SW480 (cell line): ENCODE data around the gene ECPAS.
"Not testable (repeated sequence)": the region's sequence is repeated elsewhere in the genome, so short reads cannot be mapped to it uniquely, and the experiment has no call there.

Source experiments
- DNase-seq: peaks from one replicate; pipeline ENCODE4 v3.0.0-alpha.2; 2016; ENCODE audit warnings: low spot score

ECPAS gene

DNA sequence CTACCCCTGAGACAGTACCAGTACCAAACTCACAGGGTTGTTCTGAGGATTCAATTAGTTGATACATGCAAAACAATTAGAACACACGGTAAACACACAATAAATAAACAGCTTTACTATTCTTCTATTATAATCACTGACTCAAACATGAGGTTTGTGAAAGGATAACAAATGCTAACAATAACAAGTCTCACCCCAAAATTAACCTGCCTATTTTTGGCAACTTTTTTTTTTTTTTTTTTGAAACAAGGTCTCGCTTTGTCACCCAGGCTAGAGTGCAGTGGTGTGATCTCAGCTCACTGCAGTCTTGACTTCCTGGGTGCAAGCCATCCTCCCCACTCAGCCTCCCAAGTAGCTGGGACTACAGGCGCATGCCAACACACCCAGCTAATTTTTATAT, 6.5 kb downstream of the ECPAS start:
- DNase-seq, result no peak

DNA sequence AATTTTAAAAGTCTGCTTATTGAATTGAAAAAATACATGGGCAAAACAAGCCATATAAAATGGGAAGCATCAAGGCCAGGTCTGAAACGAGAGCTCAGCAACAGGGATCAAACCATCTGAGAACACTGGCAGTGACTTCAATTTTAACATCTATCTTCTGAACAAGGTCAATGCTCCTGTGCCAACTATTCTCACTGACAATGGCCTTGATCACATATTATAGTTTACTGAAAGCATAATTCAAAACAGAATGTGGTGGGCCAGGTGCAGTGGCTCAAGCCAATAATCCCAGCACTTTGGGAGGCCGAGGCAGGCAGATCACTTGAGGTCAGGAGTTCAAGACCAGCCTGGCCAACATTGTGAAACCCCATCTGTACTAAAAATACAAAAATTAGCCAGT, 9.0 kb downstream of the ECPAS start:
- no peak for DNase-seq

- no peak for DNase-seq
These were observed 9.8 kb downstream of the ECPAS start for GRCh38 chr9:111474385-111474784.

GRCh38 chr9:111467778-111468367, 16.3 kb downstream of the ECPAS start:
- DNase-seq, result no peak

DNA sequence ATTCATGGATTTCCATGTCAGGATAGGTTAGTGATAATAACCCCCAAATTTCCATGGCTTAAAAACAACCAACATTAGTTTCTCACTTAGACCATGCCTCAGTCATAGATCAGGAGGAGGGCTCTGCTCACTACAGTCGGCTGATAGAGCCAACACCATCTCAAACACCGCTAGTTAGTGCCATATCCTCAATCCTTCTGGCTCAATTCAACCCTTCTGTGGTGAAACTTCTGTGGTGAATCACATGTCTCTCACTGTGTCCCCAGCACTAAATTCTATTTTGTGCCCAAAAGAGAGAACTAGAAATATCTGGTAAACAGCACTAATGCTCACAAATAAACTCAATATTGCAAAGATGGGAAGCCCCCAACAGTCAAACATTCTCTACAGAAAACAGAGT, 21.1 kb downstream of the ECPAS start:
- no peak for DNase-seq

DNA sequence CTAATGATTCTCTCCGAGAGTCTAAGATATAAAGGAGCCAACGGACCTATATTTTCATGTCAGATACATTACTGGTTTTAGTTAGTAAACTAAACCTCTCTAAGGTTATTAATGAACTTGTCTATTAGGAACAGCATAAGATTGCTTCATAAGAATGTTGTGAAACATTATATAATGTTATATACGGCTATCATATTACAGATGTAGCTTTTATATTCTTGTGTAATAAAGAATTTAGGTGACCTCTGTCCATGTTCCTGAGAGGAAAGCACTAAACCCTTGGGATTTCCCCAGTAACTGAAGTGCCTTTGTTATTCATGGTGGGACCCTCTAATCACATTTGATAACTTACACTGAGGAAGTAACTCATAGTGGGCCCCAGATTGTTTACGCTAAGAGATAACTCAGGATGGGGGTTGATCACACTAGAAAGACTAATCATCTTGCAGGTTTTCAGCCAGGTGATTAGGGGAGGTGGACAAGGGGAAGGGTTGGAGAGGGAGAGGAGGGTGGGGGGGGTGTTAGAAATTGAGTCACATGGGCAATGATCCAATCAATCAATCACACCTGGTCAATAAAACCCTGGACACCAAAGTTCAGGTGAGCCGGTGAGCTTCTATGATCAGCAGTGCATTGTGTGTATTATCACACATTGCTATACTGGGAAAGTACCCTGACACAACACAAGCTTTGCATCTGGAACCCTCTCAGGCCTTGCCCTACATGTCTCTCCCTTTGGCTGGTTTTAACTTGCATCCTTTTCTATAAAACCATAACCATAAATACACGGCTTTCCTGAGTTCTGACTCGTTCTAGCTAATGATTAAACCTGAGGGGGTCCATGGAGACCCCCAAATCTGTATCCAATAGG, 25.8 kb downstream of the ECPAS start:
- no peak for DNase-seq

DNA sequence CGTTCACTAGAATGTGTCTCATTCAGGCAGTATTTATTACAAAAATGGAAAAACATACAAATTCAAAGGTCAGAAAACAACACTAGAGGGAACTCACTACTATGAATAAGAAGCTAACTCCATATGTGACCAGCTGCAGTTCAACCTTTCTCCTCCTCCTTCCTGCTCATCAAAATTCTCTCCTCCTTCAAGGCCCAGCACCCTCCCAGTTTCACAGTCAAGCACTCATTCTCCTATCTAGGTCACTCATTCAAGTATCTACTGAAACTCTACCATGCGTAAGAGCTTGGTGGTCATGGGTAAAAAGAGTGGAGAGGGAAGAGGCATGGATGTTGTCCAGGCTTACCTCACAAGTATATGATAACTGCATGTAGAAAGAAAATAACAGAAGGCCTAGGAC, 27.7 kb downstream of the ECPAS start:
- no peak for DNase-seq

- no peak for DNase-seq
These were observed 28.5 kb downstream of the ECPAS start for GRCh38 chr9:111455638-111456037.

GRCh38 chr9:111454751-111455150, 29.4 kb downstream of the ECPAS start:
- no peak for DNase-seq

DNA sequence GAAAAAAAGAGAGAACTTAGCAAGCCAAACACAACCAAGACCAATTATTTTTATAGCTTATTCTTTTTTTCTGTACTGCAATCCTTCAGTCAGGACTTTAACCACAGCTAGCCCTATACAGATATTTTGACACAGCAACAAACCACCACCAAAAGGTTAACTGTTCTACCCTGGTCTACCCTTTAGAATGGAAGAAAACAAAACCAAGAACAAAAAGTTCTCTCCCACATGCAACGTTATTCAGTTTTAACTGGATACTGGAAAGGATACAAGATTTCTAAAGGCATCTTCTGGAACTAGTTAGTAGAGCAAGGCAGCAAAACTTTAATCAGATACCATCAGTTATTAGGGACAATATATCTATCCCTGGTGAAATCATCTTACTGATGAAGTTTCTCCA, 32.6 kb downstream of the ECPAS start:
- DNase-seq, result no peak

DNA sequence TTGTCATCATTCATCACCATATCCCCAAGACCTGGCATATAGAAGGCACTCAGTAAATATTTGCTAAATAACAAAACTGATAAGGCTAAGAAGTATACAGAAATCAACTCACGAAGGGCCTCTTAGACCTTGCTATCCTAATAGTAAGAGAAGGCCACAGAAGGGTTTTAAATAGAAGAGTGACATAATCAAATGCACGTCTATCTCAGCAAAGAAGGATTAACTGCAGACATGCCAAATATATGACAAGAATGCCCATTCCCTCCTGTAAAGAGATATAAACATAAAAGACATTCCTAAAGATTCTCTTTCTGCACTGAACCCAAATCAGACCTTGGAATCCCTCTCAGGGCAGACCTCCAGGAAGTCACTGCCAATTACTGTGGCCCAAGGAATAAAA, 34.1 kb downstream of the ECPAS start:
- no peak for DNase-seq

DNA sequence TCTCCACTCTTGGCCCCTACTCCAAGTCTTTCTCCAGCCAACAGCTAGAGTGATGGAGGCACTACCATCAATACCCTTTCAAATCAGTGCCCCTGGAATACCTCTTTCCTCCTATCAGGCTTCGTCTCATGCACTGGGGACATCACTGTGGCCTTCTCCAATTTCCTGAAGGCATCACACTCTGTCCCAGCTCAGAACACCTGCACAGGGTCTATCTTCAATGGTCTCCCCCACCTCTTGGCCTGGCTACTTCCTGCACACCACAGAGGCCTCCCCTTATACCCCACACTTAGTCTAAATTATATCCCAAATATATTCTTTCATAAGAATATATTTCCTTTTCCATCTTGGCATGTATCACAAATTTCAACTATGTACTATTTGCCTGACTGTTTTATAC, 34.5 kb downstream of the ECPAS start:
- no peak for DNase-seq

- not testable (repeated sequence) for DNase-seq
These were observed 38.4 kb downstream of the ECPAS start for GRCh38 chr9:111445799-111446198.

DNA sequence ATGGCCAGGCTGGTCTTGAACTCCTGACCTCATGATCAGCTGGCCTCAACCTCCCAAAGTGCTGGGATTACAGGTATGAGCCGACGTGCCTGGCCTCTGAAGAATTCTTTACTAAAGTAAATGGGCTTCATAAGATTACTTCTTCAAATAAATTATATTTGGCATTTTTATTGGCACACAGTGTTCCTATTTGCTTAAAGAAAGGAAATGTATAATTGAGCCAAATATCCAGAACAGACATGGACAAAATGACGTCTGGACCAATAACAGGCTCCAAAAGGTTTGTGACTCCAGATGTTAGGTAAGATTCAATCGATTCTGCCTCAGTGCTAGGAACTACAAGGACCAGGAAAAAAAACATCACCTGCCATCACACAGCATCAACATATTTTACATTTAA, 40.7 kb downstream of the ECPAS start:
- no peak for DNase-seq

DNA sequence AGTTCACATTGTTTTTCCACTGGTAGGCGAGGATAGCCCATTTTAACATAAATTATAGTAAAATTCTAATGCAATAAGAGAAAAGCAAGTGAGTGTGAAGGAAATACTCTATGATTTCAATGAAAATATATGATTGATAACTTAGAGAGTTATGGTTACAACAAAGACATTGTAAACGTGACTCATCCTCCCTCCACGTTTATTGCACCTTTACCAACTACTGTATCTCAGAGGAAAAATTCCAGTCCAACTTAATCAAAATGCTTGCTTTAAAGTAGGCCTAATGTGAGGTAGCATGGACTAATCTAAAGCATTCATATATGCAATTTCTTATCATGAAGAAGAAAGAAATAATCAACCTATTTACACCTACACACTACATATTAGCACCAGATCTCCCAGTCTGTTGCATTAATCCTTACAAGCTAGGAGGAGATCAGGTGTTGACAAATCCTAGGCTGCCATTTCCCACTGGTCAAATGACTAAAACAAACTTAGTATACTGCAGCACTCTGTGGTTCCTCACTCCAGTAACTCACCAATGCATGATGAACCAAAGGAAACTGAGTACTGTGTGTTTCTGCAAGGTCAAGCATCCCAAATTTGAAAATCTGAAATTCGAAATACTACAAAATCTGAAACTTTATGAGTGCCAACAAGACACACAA, 41.7 kb downstream of the ECPAS start:
- no peak for DNase-seq

DNA sequence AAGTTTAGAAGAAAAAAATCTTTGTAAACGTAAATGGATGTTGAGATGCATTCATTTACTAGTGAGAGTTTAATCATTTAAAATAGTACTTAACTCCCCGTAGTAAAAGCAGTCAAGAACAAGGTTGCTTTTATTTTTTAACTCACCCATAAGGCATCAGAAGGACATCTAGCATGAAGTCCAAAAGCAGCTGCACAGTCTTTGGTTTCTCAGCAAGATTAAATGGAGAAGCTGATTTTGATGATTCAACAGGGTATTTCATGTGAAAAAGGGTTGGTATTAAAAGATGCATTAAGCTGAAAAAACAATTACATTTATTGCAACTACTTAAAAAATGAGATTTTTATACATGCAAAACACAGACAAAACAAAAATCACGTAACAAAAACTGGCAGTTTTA, 44.0 kb downstream of the ECPAS start:
- no peak for DNase-seq

DNA sequence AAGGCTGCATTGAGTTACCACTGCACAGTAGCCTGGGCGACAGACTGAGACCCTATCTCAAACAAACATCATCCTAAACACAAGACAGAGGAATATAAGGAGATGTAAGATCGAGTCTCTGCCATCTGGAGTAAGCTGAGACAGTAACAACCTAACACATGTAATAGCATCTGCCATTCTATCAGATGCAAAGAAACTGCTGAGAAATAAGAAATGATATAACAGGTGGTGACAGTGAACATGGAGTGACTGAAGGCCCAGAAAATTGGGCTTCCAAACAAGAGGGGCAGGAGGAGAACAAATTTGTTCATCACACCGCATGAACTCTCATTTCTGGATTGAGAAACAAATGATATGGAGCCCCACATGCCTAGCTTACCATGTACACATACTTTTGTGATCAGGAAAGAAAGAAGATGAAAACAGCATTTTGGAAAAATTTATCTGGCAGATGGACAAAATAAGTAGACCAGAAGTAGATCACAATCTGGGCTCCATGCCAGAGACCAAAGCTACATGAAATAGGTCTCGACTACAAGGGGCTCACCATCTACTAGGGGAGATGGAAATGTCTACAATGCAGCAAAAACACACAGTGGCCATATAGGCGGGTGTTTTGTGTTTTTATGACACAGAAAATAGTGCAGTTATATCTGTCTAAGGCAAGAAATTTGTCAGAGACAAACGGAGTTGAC, 45.5 kb downstream of the ECPAS start:
- no peak for DNase-seq

GRCh38 chr9:111436571-111436970, 47.6 kb downstream of the ECPAS start:
- DNase-seq, result no peak

DNA sequence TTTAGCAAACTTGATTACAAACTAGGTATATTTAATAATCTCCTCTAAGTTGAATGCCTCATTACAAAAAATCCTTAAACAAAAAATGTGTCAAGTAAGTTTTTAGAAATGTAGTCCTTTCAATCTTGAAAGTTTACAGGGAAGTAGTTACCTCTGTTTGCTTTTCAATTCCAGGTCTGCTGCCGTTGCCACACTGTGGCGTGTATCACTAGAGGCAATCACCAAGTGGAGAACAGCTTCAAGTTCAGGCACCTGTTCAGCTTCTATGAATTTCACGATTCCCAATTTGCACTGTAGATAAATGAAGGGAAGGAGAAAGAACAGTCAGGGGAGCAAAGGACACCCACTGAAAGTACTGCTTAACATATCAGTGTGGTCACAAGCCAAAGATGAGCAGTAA, 51.1 kb downstream of the ECPAS start:
- no peak for DNase-seq

DNA sequence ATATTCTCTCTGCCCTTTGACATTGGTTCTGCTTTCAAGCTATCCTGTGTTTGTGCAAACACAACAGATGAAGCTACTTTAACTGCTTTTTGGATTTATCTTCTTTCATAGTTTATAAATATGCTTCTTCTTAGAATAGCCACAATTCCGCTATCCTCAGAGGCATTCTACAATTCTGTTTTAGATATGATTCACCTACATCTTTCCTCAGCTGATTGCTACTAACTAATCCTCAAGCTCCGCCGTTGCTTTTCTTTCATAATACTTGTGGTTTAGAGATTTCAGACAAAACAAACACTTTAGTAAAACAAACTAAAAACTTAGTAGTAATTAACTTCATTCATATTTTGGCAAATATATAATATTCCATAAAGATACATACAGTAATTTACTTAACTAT, 52.5 kb downstream of the ECPAS start:
- no peak for DNase-seq

DNA sequence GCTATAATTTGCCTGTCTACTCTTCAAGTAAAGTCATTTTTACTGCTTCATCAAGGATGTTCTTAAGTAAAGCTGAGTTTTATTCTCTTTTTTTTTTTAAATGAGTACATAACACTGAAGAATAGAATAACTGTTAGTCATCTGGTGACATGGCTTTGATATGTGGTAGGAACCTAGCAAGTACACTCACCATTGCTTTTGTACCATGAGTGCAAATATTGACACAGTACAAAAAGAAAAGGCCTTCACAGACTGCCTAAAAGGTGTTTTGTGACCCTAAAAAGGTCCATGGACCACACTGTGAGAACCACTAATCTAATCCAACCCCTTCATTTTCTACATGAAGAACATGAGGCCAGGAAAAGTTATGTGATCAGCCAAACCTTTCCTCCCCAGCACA, 55.0 kb downstream of the ECPAS start:
- DNase-seq, result no peak

- DNase-seq, result no peak
These were observed 57.0 kb downstream of the ECPAS start for GRCh38 chr9:111427186-111427585.

- DNase-seq, result no peak
These were observed 60.8 kb downstream of the ECPAS start for GRCh38 chr9:111423389-111423788.
